Measurements from ENCODE around the gene CYFIP1.

Gene CYFIP1

GRCh38 chr15:22968366-22968765 is 11.8 kb downstream of the CYFIP1 start:
- no peak for DNase-seq (ENCODE audit: low spot score)

- no peak for DNase-seq (ENCODE audit: low spot score)
Observed at GRCh38 chr15:22967084-22967770, 12.9 kb downstream of the CYFIP1 start.

GRCh38 chr15:22966321-22967083 is 13.7 kb downstream of the CYFIP1 start:
- DNase-seq (ENCODE audit: low spot score) = no peak

- DNase-seq (ENCODE audit: low spot score) = no peak
Observed at GRCh38 chr15:22963641-22964040, 16.5 kb downstream of the CYFIP1 start.

- DNase-seq (ENCODE audit: low spot score) = no peak
Observed at GRCh38 chr15:22962611-22963010, 17.6 kb downstream of the CYFIP1 start.

GRCh38 chr15:22961762-22962161 is 18.4 kb downstream of the CYFIP1 start:
- DNase-seq (ENCODE audit: low spot score) = peak; percentile 37

GRCh38 chr15:22960556-22960955 is 19.6 kb downstream of the CYFIP1 start:
- no peak for DNase-seq (ENCODE audit: low spot score)

GRCh38 chr15:22960126-22960525 is 20.0 kb downstream of the CYFIP1 start:
- no peak for DNase-seq (ENCODE audit: low spot score)

GRCh38 chr15:22959321-22960101 is 20.7 kb downstream of the CYFIP1 start:
- DNase-seq (ENCODE audit: low spot score) = no peak

- DNase-seq (ENCODE audit: low spot score) = no peak
Observed at GRCh38 chr15:22958487-22959280, 21.5 kb downstream of the CYFIP1 start.

GRCh38 chr15:22956978-22957260 is 23.2 kb downstream of the CYFIP1 start:
- no peak for DNase-seq (ENCODE audit: low spot score)

GRCh38 chr15:22956257-22956977 is 23.8 kb downstream of the CYFIP1 start:
- DNase-seq (ENCODE audit: low spot score) = peak; percentile 80

GRCh38 chr15:22955544-22956119 is 24.5 kb downstream of the CYFIP1 start:
- DNase-seq (ENCODE audit: low spot score) = peak; percentile 57

GRCh38 chr15:22954798-22955543 is 25.2 kb downstream of the CYFIP1 start:
- no peak for DNase-seq (ENCODE audit: low spot score)

GRCh38 chr15:22954326-22954725 is 25.8 kb downstream of the CYFIP1 start:
- DNase-seq (ENCODE audit: low spot score) = no peak

- no peak for DNase-seq (ENCODE audit: low spot score)
Observed at GRCh38 chr15:22952796-22953579, 27.2 kb downstream of the CYFIP1 start.

- no peak for DNase-seq (ENCODE audit: low spot score)
Observed at GRCh38 chr15:22951381-22952280, 28.5 kb downstream of the CYFIP1 start.

GRCh38 chr15:22951031-22951380 is 29.2 kb downstream of the CYFIP1 start:
- DNase-seq (ENCODE audit: low spot score) = no peak
